ENCODE data around the gene AK8. TPM values are rescaled to one million over a fixed set of nuclear protein-coding genes. Genes with fewer than 3 reads are reported as not detected.
"Not testable (repeated sequence)": the region's sequence is repeated elsewhere in the genome, so short reads cannot be mapped to it uniquely, and the experiment has no call there.

AK8 gene
- total and polyA plus RNA-seq, 2 donors from 2014 or later = 6.2 to 6.3 TPM

DNA sequence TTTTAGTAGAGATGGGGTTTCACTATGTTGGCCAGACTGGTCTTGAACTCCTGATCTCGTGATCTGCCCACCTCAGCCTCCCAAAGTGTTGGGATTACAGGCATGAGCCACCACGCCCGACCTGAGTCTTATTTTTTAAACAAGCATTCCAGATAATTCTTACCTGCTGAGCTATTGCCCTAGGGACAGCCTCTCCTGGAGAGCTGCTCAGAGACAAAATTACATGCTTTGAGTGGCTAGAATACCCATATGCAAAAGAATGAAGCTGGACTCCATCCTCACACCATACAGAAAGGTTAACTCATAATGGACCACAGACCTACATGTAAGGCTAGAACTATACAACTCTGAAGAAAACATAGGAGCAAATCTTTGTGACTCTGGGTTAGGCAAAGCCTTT lies 166.2 kb downstream of the AK8 start:
- H3K27ac ChIP-seq (ENCODE audit: low read depth in 2 of 2, low read length in 2 of 2) = no peak overlapping the region
- intact Hi-C loops (cut with DNase I) = no loop called here
- no peaks in the 10 kb centered on the region for H3K9me3 ChIP-seq (ENCODE audit: control insufficient read depth in 2 of 3, insufficient read depth in 1 of 3, low read length in 3 of 3)
- no peaks in the 10 kb centered on the region for H3K4me1 ChIP-seq (ENCODE audit: control insufficient read depth in 2 of 3, insufficient read depth in 2 of 3, low read depth in 1 of 3, low read length in 3 of 3)
- H3K27me3 ChIP-seq (ENCODE audit: control insufficient read depth, insufficient read depth, low read length) = no peaks in the 10 kb centered on the region
- TF ChIP-seq, protein P1, sequence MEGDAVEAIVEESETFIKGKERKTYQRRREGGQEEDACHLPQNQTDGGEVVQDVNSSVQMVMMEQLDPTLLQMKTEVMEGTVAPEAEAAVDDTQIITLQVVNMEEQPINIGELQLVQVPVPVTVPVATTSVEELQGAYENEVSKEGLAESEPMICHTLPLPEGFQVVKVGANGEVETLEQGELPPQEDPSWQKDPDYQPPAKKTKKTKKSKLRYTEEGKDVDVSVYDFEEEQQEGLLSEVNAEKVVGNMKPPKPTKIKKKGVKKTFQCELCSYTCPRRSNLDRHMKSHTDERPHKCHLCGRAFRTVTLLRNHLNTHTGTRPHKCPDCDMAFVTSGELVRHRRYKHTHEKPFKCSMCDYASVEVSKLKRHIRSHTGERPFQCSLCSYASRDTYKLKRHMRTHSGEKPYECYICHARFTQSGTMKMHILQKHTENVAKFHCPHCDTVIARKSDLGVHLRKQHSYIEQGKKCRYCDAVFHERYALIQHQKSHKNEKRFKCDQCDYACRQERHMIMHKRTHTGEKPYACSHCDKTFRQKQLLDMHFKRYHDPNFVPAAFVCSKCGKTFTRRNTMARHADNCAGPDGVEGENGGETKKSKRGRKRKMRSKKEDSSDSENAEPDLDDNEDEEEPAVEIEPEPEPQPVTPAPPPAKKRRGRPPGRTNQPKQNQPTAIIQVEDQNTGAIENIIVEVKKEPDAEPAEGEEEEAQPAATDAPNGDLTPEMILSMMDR (IDR thresholded peaks at IDR 0.05; ENCODE audit: borderline replicate concordance, extremely low read depth, insufficient read depth) = no peak
- DNase-seq (no peak), FAIRE-seq (no peak)
- no peaks in the 10 kb centered on the region for H3K36me3 ChIP-seq (ENCODE audit: control insufficient read depth in 2 of 3, insufficient read depth in 3 of 3, low read length in 3 of 3)
- H3K9ac ChIP-seq (ENCODE audit: low read length in 3 of 3) = no peak overlapping the region
- H3K4me3 ChIP-seq (ENCODE audit: low read length in 3 of 3) = no peak overlapping the region

GRCh38 chr9:132711152-132711551 lies 166.9 kb downstream of the AK8 start:
- H3K36me3 ChIP-seq (ENCODE audit: control insufficient read depth in 2 of 3, insufficient read depth in 3 of 3, low read length in 3 of 3); H3K4me3 ChIP-seq (ENCODE audit: low read length in 3 of 3); H3K9me3 ChIP-seq (ENCODE audit: control insufficient read depth in 2 of 3, insufficient read depth in 1 of 3, low read length in 3 of 3); H3K27me3 ChIP-seq (ENCODE audit: control insufficient read depth, insufficient read depth, low read length); DNase-seq; H3K27ac ChIP-seq (ENCODE audit: low read depth in 2 of 2, low read length in 2 of 2); intact Hi-C loops (cut with DNase I); H3K4me1 ChIP-seq (ENCODE audit: control insufficient read depth in 2 of 3, insufficient read depth in 2 of 3, low read depth in 1 of 3, low read length in 3 of 3); FAIRE-seq; H3K9ac ChIP-seq (ENCODE audit: low read length in 3 of 3): not testable (repeated sequence)

GRCh38 chr9:132710333-132710732 lies 167.8 kb downstream of the AK8 start:
- FAIRE-seq (no peak), DNase-seq (no peak)
- Histone ChIP-seq H3K4me1 (ENCODE audit: control insufficient read depth in 2 of 3, insufficient read depth in 2 of 3, low read depth in 1 of 3, low read length in 3 of 3) (no peaks in the 10 kb centered on the region), H3K27ac (ENCODE audit: low read depth in 2 of 2, low read length in 2 of 2) (no peak overlapping the region), H3K4me3 (ENCODE audit: low read length in 3 of 3) (no peak overlapping the region), H3K9me3 (ENCODE audit: control insufficient read depth in 2 of 3, insufficient read depth in 1 of 3, low read length in 3 of 3) (no peaks in the 10 kb centered on the region), H3K27me3 (ENCODE audit: control insufficient read depth, insufficient read depth, low read length) (no peaks in the 10 kb centered on the region), H3K9ac (ENCODE audit: low read length in 3 of 3) (no peak overlapping the region), H3K36me3 (ENCODE audit: control insufficient read depth in 2 of 3, insufficient read depth in 3 of 3, low read length in 3 of 3) (no peaks in the 10 kb centered on the region)
- intact Hi-C loops (cut with DNase I) = no loop called here
- TF ChIP-seq, protein P1 (IDR thresholded peaks at IDR 0.05; ENCODE audit: borderline replicate concordance, extremely low read depth, insufficient read depth) = no peak

- Histone ChIP-seq H3K27ac (ENCODE audit: low read depth in 2 of 2, low read length in 2 of 2) (no peak overlapping the region), H3K9me3 (ENCODE audit: control insufficient read depth in 2 of 3, insufficient read depth in 1 of 3, low read length in 3 of 3) (no peaks in the 10 kb centered on the region), H3K9ac (ENCODE audit: low read length in 3 of 3) (no peak overlapping the region), H3K36me3 (ENCODE audit: control insufficient read depth in 2 of 3, insufficient read depth in 3 of 3, low read length in 3 of 3) (no peaks in the 10 kb centered on the region), H3K27me3 (ENCODE audit: control insufficient read depth, insufficient read depth, low read length) (no peaks in the 10 kb centered on the region), H3K4me1 (ENCODE audit: control insufficient read depth in 2 of 3, insufficient read depth in 2 of 3, low read depth in 1 of 3, low read length in 3 of 3) (no peaks in the 10 kb centered on the region), H3K4me3 (ENCODE audit: low read length in 3 of 3) (no peak overlapping the region)
- FAIRE-seq (no peak), DNase-seq (no peak)
- TF ChIP-seq, protein P1 (IDR thresholded peaks at IDR 0.05; ENCODE audit: borderline replicate concordance, extremely low read depth, insufficient read depth) = no peak
- intact Hi-C loops (cut with DNase I) = no loop called here
These were observed 169.2 kb downstream of the AK8 start for GRCh38 chr9:132708769-132709430.
